GM12801 (cell line): ENCODE measurements around the gene NKIRAS2.

Source experiments
- TF ChIP-seq, protein P1 (sequence below): IDR thresholded peaks from one replicate; pipeline ENCODE4 v1.5.1; 2011; ENCODE audit warnings: control low read depth; ENCODE audit not compliant: insufficient read length; ENCODE audit errors: extremely low read depth

The NKIRAS2 gene

DNA sequence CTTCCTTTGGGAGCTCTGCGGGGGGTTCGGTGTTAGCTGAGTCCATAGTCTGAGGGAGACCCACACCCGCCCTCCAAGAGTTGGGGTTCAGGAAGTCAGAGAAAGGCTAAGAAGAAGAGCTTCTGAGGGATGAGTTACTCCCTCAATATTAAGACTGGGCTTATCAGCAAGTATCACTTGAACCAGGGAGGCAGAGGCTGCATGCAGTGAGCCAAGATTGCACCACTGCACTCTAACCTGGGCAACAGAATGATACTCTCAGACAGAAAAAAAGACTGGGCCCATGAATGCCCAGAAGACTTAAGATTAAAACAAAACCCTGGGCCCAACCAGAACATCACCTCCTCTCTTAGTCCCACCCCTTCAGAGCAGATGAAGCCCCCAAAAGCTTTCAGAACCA is 6.0 kb downstream of the NKIRAS2 start:
- TF ChIP-seq, protein P1, sequence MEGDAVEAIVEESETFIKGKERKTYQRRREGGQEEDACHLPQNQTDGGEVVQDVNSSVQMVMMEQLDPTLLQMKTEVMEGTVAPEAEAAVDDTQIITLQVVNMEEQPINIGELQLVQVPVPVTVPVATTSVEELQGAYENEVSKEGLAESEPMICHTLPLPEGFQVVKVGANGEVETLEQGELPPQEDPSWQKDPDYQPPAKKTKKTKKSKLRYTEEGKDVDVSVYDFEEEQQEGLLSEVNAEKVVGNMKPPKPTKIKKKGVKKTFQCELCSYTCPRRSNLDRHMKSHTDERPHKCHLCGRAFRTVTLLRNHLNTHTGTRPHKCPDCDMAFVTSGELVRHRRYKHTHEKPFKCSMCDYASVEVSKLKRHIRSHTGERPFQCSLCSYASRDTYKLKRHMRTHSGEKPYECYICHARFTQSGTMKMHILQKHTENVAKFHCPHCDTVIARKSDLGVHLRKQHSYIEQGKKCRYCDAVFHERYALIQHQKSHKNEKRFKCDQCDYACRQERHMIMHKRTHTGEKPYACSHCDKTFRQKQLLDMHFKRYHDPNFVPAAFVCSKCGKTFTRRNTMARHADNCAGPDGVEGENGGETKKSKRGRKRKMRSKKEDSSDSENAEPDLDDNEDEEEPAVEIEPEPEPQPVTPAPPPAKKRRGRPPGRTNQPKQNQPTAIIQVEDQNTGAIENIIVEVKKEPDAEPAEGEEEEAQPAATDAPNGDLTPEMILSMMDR, result no peak

DNA sequence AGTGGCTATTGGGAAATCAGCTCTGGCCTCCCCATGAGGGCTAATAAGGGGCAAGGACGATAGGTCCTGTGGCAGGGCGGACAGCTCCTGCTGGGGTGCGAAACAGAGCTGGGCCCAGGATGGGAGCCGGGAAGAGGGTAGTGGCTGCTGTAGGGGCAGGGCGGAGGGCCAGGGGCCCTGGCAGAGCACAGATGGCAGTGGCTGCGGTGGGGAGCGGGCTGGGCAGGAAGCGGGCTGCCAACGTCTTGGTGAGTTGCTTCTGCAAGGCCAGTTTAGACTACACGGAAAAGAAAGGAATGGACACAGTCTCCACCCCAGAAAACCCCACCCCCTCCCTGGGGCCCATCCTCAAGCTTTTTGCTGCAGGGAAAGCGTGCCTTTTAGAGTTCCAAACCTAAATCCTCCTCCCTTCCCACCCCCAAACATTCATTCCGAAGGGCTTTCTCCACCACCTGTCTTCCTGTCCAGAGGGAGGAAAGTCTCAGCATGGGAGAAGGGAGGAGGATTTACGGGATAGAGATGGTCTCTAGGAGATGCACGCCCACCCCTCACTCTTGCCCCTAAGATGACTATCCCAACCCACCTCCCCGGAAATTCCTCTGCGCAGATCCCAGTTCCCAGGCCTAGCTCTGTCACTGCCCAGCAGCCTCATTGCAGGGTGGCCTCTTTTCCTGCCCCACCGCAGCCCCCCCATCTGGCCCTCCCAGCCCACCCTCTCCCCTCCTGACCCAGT is 7.1 kb downstream of the NKIRAS2 start:
- TF ChIP-seq, protein P1, result no peak

DNA sequence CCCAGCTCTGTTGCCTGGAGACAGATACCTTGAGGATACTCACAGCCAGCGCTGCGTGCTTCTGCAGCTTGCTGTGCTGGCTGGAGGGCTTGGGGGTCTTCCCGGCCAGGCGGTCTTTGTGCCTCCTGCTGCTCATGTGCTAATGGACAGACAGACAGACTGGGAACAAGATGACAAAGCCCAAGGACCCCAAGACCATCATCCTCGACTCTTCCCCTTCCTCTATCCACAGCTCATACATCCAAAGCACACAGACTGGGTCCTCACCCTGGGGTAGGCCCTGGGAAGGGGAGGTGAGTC is 7.7 kb downstream of the NKIRAS2 start:
- TF ChIP-seq, protein P1, result no peak

DNA sequence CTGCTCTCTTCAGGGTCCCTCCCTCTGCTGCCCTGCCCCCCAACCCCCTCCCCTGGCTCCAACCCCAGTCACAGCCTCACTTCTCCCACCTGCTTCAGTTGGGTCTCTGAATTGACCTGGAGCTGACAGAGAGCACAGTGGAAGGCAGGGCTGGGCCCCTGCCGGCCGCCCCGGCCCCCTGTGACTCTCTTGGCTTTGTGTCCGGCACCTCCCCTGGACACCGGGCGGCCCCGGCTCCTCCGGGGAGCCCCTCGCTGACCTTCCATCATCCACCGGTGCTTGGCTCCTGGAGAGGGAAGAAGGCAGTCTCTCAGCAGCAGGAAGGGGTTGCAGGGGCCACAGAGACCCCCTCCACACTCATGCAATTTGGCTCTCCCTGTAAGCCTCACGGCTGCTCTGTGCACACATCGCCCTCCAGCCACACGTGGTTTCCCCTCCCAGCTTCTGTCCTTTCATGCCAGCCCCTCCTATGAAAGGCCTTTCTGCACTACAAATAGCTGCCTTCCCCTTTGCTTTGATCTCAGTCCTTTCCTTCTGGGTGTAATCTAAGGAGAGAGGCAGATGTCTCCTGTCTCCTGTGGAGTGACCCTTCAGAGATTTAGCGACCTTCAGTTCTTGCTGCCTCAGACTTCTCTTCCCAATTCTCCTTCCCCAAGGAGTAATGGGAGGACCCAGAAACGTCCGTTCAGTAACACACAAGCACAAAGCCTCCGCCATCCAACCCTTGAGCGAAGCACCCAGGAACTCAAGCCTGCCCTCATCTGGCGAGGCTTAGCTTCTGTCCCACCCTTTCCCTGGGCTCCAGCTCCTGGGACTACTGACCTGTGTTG is 8.3 kb downstream of the NKIRAS2 start:
- TF ChIP-seq, protein P1, result no peak

DNA sequence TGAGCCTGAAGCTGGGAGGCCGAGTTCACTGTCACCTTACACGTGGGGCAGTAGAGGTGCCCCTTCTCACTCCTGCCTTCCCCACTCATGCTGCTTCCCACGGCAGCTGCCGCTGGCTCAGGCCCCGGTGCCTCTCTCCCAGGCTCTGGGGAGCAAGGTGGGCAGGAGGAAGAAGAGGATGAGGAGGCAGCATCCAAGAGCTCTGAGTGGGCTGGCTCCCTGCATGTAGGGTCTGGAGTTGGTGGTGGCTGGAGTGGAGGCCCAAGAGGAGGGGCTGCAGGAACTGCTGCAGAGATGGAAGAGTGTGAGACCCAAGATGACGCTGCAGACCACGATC is 8.9 kb downstream of the NKIRAS2 start:
- TF ChIP-seq, protein P1, result no peak

DNA sequence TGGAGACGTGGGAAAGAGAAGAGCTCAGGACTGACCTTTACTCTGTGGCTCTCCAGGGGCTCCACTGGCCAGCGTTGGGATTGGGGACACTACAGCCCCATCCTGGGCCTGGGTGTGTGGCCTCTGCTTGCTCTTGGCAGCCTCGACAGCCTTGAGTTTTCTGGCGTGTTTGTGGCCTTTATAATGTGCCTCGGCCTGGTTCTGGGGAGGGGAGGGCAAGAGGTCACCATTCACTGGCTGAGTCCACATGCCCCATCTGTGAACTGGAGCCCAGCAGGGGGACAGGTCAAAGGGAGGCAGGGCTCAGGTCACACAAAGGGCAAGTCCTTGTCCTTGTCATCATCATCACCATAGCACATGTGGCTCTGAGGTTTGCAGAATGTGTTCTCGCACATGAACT is 11.7 kb downstream of the NKIRAS2 start:
- TF ChIP-seq, protein P1, result no peak

DNA sequence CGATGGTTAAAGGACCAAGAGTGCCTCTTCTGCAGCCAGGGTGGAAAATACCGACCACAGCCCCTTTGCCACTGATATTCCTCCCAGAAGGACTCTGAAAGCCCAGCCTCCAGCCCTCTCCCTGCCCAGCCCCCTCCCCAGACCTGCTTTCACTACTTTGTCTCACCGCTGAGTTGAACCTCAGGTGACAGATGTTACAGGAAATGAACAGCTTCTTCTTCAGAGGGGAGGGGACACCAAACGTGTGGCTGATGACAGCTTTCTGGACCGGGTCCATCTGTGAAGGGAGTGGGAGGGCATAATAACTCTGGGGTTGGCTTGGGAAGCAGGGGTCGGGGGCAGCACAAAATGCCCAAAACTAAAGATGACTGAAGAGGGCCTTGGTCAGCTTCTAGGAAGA is 14.2 kb downstream of the NKIRAS2 start:
- TF ChIP-seq, protein P1, result no peak
